GM12878 (cell line): ENCODE measurements around the gene TEKT2. TPM values are rescaled to one million over a fixed set of nuclear protein-coding genes. Genes with fewer than 3 reads are reported as not detected.

ENCODE experiments used
- BCL3 ChIP-seq: IDR thresholded peaks from 2 replicates; pipeline ENCODE4 v1.6.1; 2011; ENCODE audit warnings: borderline replicate concordance, low read depth, mild to moderate bottlenecking, moderate library complexity, low read length; ENCODE audit not compliant: insufficient read depth, poor library complexity, severe bottlenecking
- CUX1 ChIP-seq: IDR thresholded peaks from 2 replicates; pipeline ENCODE4 v1.6.1; 2012; ENCODE audit warnings: improper control_type of control experiment, low read depth, low read length; ENCODE audit not compliant: insufficient replicate concordance
- E2F4 ChIP-seq: IDR thresholded peaks from 2 replicates; pipeline ENCODE4 v1.6.1; 2012; ENCODE audit warnings: low read depth, low read length, improper control_type of control experiment
- FOXK2 ChIP-seq: fragments of 450-650 bp; IDR thresholded peaks from 2 replicates; pipeline ENCODE4 v1.6.1; 2017; ENCODE audit warnings: mild to moderate bottlenecking, moderate library complexity
- HDGF ChIP-seq: fragments of 450-650 bp; IDR thresholded peaks from 2 replicates; pipeline ENCODE4 v1.6.1; 2016; ENCODE audit warnings: antibody characterized with exemption
- IKZF1 ChIP-seq: fragments of 450-650 bp; conservative IDR thresholded peaks from 2 replicates; pipeline ENCODE4 v1.6.1; 2017; ENCODE audit warnings: antibody characterized with exemption, mild to moderate bottlenecking
- IRF4 ChIP-seq: IDR thresholded peaks from 2 replicates; pipeline ENCODE4 v1.6.1; 2011; ENCODE audit warnings: low read depth, low read length
- MEF2B ChIP-seq: fragments of 450-650 bp; IDR thresholded peaks from 2 replicates; pipeline ENCODE4 v1.6.1; 2018; ENCODE audit warnings: mild to moderate bottlenecking, moderate library complexity; ENCODE audit not compliant: partially characterized antibody, poor library complexity, severe bottlenecking
- MYC ChIP-seq: IDR thresholded peaks from 2 replicates; pipeline ENCODE4 v1.6.1; 2011; ENCODE audit warnings: mild to moderate bottlenecking, low read length, moderate library complexity, inconsistent platforms; ENCODE audit not compliant: insufficient read depth, insufficient replicate concordance, insufficient read length, severe bottlenecking
- NKRF ChIP-seq: fragments of 450-650 bp; conservative IDR thresholded peaks from 2 replicates; pipeline ENCODE4 v1.6.1; 2017; ENCODE audit warnings: mild to moderate bottlenecking, moderate library complexity
- NR2C1 ChIP-seq: fragments of 450-650 bp; IDR thresholded peaks from 2 replicates; pipeline ENCODE4 v1.6.1; 2017; ENCODE audit warnings: antibody characterized with exemption, mild to moderate bottlenecking, moderate library complexity
- RB1 ChIP-seq: fragments of 450-650 bp; formaldehyde crosslinking; IDR thresholded peaks from 2 replicates; pipeline ENCODE4 v1.6.1; 2017; ENCODE audit warnings: mild to moderate bottlenecking, borderline replicate concordance
- SKIL ChIP-seq: fragments of 450-650 bp; IDR thresholded peaks from 2 replicates; pipeline ENCODE4 v1.6.1; 2017; ENCODE audit warnings: mild to moderate bottlenecking, low read depth, inconsistent platforms; ENCODE audit not compliant: poor library complexity, severe bottlenecking
- TAF1 ChIP-seq: IDR thresholded peaks from 2 replicates; pipeline ENCODE4 v1.6.1; 2011; ENCODE audit warnings: mild to moderate bottlenecking, low read depth, low read length, borderline replicate concordance
- USF2 ChIP-seq: IDR thresholded peaks from 2 replicates; pipeline ENCODE4 v1.6.1; 2011; ENCODE audit warnings: low read depth, low read length, improper control_type of control experiment, borderline replicate concordance
- ZNF274 ChIP-seq: IDR thresholded peaks from one replicate; pipeline ENCODE4 v1.8.0; 2011; ENCODE audit not compliant: insufficient read length, insufficient read depth
- polyA plus RNA-seq, 11 experiments: library from polyadenylated mRNA; depleted of rRNA in 4 of 11; unstranded in 6 of 11; stranded (reverse) in 5 of 11; fragments of >200 nt; fragmentation: Nextera tagmentation in 4 of 11; fragmentation: Illumina TruSeq in 1 of 11; extraction: Ambion mirVana in 4 of 11; extraction: Trizol in 1 of 11; gene quantifications; 1 replicate in 1 of 11; 2 replicates in 10 of 11; pipeline versions ENCODE4 v1.2.1 to v1.2.3, GENCODE V29; 2011 to 2016; ENCODE audit warnings: inconsistent platforms in 2 of 11, missing spikeins in 2 of 11, low read depth in 1 of 11
- total RNA-seq, 4 experiments: library from RNA; depleted of rRNA in 3 of 4; stranded (reverse); fragments of >200 nt in 3 of 4; fragmentation: Illumina TruSeq in 1 of 4; extraction: Trizol in 1 of 4; gene quantifications; 2 replicates each; pipeline versions ENCODE4 v1.2.1 to v1.2.3, GENCODE V29; 2013 to 2021

The TEKT2 gene
- total and polyA plus RNA-seq, 10 of the 15 experiments (the other 5 are each of a cell fraction or from before 2014, with no cell fraction given) = 0.07 to 0.13 TPM; not detected in 8

- TF ChIP-seq BCL3 (no peak), NKRF (no peak), MEF2B (peak; percentile 25), SKIL (peak; percentile 61), RB1 (no peak), FOXK2 (no peak), NR2C1 (no peak), TAF1 (no peak), IRF4 (peak; percentile 60; the same call in 1 of the 2 replicates), CUX1 (no peak), E2F4 (no peak), IKZF1 (peak; percentile 60), HDGF (peak; percentile 41; the same call in 1 of the 2 replicates), USF2 (peak; percentile 18; the same call in 1 of the 2 replicates), ZNF274 (no peak), MYC (no peak)
Observed at GRCh38 chr1:36123356-36123755, 39.5 kb downstream of the TEKT2 start (continued).
